AG04450 (cell line): ENCODE data around the gene THBS1. TPM values are rescaled to one million over a fixed set of nuclear protein-coding genes. Genes with fewer than 3 reads are reported as not detected.
A peak's percentile ranks its signal among the peaks of the same experiment; 100 is the strongest.

Source experiments
- CTCF ChIA-PET: fragments of 300-600, 350-600 bp; formaldehyde crosslinking; extraction: SDS; loops from one replicate; lab custom pipeline; 2022; ENCODE audit warnings: antibody characterized with exemption, inconsistent platforms; lab: Charles Lee
- POLR2A ChIA-PET: fragments of 350-600 bp; formaldehyde crosslinking; extraction: SDS; loops from one replicate; lab custom pipeline; 2021; ENCODE audit warnings: antibody characterized with exemption, inconsistent platforms; lab: Yijun Ruan, JAX
- DNase-seq: peaks from one replicate; pipeline ENCODE4 v3.0.0-alpha.2; 2011; ENCODE audit warnings: low read depth, low spot score
- H3K27ac ChIP-seq: one replicate; pipeline ENCODE4 v1.5.1; 2012; ENCODE audit warnings: low read depth, low read length, control low read depth
- H3K27me3 ChIP-seq: one replicate; pipeline ENCODE4 v1.6.0; 2012; ENCODE audit warnings: low read length; ENCODE audit not compliant: control insufficient read depth, insufficient read depth
- H3K4me3 ChIP-seq: 2 replicates; pipeline ENCODE4 v1.5.1; 2011; ENCODE audit warnings: mild to moderate bottlenecking, low read depth, low read length, control low read depth
- H3K9me3 ChIP-seq: 2 replicates; pipeline ENCODE4 v1.5.1; 2012; ENCODE audit warnings: low read length; ENCODE audit not compliant: control insufficient read depth, insufficient read depth
- polyA plus RNA-seq: library from polyadenylated mRNA; depleted of rRNA; stranded (reverse); fragments of >200 nt; gene quantifications from 2 replicates; pipeline ENCODE4 v1.2.3, GENCODE V29; 2011
- TF ChIP-seq, protein P1 (sequence below): IDR thresholded peaks from 2 replicates; pipeline ENCODE4 v1.5.1; 2011; ENCODE audit warnings: low read depth, low read length, control low read depth, inconsistent platforms

THBS1 gene
- polyA plus RNA-seq, 1 experiment = 686 TPM

DNA sequence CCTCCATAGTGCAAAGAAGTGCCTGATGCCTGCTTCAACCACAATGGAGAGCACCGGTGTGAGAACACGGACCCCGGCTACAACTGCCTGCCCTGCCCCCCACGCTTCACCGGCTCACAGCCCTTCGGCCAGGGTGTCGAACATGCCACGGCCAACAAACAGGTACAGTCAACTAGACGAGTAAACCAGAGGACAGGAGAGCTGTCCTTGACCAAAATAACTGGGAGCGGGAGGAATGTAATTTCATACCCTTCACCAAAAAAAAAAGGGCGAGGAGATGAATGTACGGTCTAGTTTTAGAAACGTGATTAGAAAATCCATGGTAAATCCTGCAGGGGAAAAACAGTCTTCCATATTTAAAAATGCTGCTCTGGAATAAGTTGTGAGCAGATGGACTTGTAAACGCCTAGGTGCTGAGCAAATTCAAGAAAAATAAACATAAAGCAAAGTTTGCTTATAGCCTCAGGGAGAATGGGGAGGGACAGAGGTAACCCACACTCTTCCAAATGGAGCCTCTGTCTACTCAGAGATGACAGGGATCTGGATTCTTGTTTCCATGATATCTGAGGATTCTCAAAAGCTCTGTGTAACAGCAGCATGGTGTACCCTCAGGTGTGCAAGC is 8.4 kb downstream of the THBS1 start:
- H3K4me3 ChIP-seq = peak overlapping the region; percentile 41
- H3K27ac ChIP-seq = no peak overlapping the region
- TF ChIP-seq, protein P1, sequence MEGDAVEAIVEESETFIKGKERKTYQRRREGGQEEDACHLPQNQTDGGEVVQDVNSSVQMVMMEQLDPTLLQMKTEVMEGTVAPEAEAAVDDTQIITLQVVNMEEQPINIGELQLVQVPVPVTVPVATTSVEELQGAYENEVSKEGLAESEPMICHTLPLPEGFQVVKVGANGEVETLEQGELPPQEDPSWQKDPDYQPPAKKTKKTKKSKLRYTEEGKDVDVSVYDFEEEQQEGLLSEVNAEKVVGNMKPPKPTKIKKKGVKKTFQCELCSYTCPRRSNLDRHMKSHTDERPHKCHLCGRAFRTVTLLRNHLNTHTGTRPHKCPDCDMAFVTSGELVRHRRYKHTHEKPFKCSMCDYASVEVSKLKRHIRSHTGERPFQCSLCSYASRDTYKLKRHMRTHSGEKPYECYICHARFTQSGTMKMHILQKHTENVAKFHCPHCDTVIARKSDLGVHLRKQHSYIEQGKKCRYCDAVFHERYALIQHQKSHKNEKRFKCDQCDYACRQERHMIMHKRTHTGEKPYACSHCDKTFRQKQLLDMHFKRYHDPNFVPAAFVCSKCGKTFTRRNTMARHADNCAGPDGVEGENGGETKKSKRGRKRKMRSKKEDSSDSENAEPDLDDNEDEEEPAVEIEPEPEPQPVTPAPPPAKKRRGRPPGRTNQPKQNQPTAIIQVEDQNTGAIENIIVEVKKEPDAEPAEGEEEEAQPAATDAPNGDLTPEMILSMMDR = no peak
- ChIA-PET POLR2A (interaction anchor here (3.2 kb wide), 1 partner anchor 8 kb away, joined by 27 read pairs; the partner anchor contains the start of gene THBS1), CTCF (no interaction called here)
- no peak for DNase-seq
- H3K9me3 ChIP-seq = no peaks in the 10 kb centered on the region
- H3K27me3 ChIP-seq = no peaks in the 10 kb centered on the region

DNA sequence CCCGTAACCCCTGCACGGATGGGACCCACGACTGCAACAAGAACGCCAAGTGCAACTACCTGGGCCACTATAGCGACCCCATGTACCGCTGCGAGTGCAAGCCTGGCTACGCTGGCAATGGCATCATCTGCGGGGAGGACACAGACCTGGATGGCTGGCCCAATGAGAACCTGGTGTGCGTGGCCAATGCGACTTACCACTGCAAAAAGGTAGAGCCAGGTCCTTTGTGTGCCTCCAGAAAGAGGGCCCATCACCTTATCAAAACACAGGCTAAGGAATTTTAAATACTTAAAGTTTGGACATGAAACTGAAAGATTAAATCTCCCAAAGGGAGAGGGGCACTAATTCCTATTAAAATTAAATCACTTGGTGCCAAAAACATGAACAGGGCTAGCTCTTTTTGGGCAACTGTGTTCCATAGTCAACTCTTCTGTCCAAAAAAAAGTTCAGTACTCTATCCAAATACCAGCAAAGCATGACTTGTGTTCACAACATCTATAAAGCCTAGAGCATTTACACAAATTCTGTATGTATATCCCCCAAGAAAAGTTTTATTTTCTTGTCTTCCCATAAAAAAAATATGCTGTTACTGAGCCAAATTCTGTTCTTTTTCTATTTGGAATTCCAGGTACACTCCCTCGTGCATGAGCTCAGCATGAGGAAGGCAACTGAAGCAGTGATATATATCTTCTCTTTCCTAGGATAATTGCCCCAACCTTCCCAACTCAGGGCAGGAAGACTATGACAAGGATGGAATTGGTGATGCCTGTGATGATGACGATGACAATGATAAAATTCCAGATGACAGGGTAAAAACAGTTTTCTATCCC is 9.2 kb downstream of the THBS1 start:
- Histone ChIP-seq H3K27ac (no peak overlapping the region), H3K4me3 (peak overlapping the region; percentile 35), H3K27me3 (no peaks in the 10 kb centered on the region), H3K9me3 (no peaks in the 10 kb centered on the region)
- ChIA-PET CTCF (no interaction called here), POLR2A (interaction anchor here (3.2 kb wide), 1 partner anchor 9 kb away, joined by 27 read pairs; the partner anchor contains the start of gene THBS1)
- TF ChIP-seq, protein P1 = no peak
- no peak for DNase-seq

DNA sequence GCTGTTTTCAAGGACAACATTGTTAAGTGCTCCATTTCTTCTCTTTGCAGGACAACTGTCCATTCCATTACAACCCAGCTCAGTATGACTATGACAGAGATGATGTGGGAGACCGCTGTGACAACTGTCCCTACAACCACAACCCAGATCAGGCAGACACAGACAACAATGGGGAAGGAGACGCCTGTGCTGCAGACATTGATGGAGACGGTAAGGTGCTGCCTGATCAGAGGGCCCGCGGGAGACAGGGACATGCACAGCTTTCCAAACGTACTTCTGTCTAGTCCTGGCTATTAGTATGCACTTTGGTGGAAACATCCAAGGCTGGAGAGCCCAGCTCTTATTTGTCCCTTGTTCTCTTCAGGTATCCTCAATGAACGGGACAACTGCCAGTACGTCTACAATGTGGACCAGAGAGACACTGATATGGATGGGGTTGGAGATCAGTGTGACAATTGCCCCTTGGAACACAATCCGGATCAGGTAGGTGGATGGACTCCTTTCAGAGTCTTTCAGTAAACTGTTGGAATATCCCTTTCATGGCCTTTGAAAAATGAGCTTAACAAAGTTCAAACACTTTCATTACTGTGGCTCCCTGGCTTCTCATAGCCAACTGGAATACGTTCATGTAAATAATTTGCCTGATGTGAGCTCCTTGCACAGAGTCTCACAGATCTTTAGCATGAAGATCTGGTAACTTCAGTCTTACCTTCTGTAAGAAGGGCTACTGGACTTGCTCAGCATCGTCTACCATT is 10.4 kb downstream of the THBS1 start:
- no peak for DNase-seq
- Histone ChIP-seq H3K9me3 (no peaks in the 10 kb centered on the region), H3K4me3 (no peak overlapping the region; the same call in 1 of the 2 replicates), H3K27ac (peak overlapping the region; percentile 42), H3K27me3 (no peaks in the 10 kb centered on the region)
- ChIA-PET POLR2A (interaction anchor here (0.6 to 3.2 kb wide), 2 partner anchors 10 to 178 kb away, joined by 4 to 27 read pairs; partner anchors contain the start of gene THBS1), CTCF (interaction anchor here (0.6 to 1.0 kb wide), 2 partner anchors 165 to 314 kb away, joined by 4 to 6 read pairs; no protein-coding TSS in a partner anchor)
- TF ChIP-seq, protein P1 = no peak

DNA sequence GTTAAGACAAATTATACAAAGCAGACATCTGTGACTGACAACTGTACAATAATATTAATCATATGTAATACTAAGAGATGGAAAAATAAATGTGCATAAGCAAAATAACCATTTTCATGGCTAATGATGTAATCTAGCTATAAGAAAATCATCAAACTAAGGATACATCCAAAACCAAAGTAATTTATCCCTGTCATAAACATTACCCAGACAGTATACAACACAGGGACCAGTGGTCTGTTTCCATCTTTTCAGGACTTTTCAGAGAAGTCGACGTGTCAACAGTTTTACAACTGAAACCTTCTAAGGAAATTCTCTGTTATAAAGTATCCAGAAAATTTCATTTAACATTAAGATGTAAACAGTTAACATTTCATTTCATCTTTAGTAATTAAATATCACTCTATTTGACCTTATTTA is 11.0 kb downstream of the THBS1 start:
- Histone ChIP-seq H3K4me3 (no peak overlapping the region), H3K9me3 (no peaks in the 10 kb centered on the region), H3K27me3 (no peaks in the 10 kb centered on the region), H3K27ac (no peak overlapping the region)
- CTCF ChIA-PET = interaction anchor here (1.0 kb wide), 1 partner anchor 165 kb away, joined by 6 read pairs; no protein-coding TSS in a partner anchor
- POLR2A ChIA-PET = interaction anchor here (3.2 kb wide), 1 partner anchor 11 kb away, joined by 27 read pairs; the partner anchor contains the start of gene THBS1
- DNase-seq = no peak
- TF ChIP-seq, protein P1 = no peak
